NCI-H1417 treated with DMSO at 0.1 percent for 48 hours (cell line): ENCODE measurements around the gene POFUT1.
A peak's percentile ranks its signal among the peaks of the same experiment; 100 is the strongest.
"Not testable (repeated sequence)": the region's sequence is repeated elsewhere in the genome, so short reads cannot be mapped to it uniquely, and the experiment has no call there.

Experiments used
- DNase-seq: peaks from one replicate; lab custom pipeline; 2025; lab: John Stamatoyannopoulos, UW

POFUT1 gene

GRCh38 chr20:32207626-32208498 lies at the start of gene POFUT1, which contains the start of gene PLAGL2:
TSS of gene POFUT1 (plus strand) at chr20:32207880. CDS start at chr20:32207942, 62 bp downstream.
TSS of gene PLAGL2 (minus strand) at chr20:32207743. CDS start at chr20:32202178, 5,565 bp downstream.
- peak; percentile 42 for DNase-seq

- DNase-seq, result no peak
Observed at GRCh38 chr20:32158351-32158750, 49.3 kb upstream of the POFUT1 start.

GRCh38 chr20:32158943-32159660 lies 48.6 kb upstream of the POFUT1 start:
- DNase-seq, result no peak

DNA sequence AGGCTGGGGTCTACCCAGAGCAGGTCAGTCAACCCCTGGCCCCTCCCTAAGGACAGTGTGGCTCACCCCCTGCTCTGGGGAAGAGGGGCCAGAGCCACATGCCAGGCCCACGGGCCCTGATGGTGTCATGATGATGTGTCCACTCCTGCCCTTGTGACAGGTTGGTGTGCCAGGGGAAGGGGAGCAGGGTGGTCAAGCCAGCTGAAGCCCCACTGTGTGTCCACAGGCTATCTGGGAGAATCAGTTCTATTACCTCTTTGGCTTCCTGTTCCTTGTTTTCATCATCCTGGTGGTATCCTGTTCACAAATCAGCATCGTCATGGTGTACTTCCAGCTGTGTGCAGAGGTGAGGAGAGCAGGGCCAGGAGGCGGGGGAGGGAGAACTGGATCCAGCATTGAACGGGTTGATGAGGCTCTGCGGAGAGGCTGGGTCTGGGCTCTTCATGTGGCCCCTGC lies 47.9 kb upstream of the POFUT1 start:
- DNase-seq, result no peak

DNA sequence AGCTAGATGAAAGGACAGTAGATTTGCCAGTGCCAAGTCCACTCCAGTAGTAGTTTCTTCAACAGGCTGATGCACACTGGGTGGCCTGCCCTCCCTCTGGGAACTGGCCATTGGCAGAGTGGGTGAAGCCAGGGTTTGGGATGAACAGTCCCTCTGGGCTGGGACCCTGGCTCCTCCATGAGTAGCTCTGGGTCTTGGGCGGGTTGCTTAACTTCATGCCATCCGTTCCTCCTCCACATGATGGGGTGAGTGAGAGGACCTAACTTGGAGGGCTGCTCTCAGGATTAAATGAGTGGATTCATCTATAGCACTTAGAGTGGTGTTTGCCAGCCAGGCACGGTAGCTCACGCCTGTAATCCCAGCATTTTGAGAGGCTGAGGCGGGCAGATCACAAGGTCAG lies 47.3 kb upstream of the POFUT1 start:
- no peak for DNase-seq

DNA sequence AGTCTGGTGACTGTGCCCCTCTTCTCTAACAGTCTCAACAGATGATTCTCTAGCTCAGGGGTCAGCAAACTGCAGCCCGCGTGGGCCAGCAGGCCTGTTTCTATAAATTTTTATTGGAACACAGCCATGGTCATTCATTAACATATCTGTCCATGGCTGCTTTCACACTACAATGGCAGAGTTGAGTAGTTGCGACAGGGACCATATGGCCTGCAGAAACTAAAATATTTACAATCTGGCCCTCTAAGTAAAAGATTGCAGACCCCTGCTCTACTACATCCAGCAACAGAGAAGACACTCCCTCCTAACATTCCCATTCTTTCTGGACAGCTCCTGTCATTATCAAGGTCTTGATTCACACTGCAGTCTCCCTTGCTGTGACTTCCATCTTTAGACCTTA lies 45.3 kb upstream of the POFUT1 start:
- DNase-seq, result no peak

DNA sequence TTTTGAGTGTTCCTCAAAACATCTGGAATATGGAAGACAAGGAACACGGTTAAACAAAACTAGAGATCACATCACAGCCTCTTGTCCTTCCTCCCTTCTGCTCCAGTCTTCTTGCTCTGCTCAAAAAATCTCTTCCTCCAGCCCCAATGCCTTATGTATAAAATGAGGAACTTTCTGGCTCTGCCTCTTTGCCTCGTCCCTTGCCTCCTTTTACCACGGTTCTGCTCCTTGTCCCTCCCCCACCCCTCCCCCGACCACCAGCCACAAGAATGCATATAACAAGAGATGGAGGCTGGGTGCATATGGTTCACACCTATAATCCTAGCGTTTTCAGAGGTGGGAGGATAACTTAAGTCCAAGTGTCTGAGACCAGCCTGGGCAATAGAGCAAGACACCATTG lies 43.7 kb upstream of the POFUT1 start:
- no peak for DNase-seq

- no peak for DNase-seq
Observed at GRCh38 chr20:32164984-32165735, 42.5 kb upstream of the POFUT1 start.

DNA sequence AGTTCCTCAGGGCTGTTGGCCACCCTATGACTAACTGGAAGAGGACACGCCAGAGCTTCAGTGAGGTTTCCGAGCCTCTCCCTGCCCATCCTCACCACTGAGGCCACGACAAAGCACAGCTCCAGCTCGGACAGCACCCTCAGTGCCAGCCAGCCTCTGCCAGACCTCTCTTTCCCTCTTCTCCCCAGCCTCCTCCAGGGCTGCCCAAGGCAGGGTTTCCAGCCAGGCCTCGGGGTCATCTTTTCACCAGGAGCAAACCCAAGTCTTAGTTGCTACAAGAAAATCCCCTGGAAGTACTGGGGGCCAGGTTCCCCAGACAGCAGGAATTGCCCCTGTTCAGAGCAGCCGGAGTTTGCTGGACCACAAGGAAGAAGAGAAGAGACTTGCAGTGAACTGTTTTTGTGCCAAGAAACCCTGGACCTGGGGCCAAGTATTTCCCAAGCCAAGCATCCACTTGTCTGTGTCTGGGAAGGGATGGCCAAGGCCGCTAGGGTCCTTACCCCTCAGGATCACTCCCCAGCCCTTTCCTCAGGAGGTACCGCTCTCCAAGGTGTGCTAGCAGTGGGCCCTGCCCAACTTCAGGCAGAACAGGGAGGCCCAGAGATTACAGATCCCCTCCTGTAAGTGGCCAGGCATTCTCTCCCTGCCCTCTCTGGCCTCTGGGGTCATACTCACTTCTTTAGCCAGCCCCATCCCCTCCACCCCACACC lies 41.7 kb upstream of the POFUT1 start:
- DNase-seq, result no peak

DNA sequence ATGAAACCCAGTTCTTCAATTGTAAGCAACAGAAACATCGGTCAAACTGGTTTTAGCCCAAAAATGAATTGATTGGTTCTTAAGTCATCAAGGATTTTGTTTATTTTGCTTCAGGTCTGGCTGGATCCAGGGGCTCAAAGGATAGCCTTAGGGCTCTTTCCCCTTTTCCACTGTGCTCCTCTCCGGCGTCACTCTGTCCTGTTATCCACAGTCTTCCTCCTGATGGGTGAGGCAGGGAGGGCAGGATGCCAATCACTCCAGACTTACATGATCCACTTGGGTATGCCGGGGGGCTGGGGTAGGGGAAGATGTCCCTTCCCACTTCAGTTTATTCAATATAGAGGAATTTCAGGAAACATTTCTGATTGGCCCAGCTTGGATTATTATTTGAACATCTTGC lies 40.1 kb upstream of the POFUT1 start:
- DNase-seq, result no peak

- DNase-seq, result no peak
Observed at GRCh38 chr20:32168184-32168910, 39.3 kb upstream of the POFUT1 start.

DNA sequence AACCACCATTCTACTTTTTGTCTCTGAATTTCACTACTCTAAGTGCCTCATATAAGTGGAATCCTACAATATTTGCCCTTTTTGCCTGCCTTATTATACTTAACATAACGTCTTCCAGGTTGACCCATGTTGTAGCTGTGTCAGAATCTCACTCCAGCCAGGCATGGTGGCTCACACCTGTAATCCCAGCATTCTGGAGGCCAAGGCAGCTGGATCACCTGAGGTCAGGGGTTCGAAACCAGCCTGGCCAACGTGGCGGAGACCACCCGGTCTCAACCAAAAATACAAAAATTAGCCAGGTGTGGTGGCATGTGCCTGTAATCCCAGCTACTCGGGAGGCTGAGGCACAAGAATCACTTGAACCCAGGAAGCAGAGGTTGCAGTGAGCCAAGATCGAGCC lies 30.0 kb upstream of the POFUT1 start:
- DNase-seq, result not testable (repeated sequence)

DNA sequence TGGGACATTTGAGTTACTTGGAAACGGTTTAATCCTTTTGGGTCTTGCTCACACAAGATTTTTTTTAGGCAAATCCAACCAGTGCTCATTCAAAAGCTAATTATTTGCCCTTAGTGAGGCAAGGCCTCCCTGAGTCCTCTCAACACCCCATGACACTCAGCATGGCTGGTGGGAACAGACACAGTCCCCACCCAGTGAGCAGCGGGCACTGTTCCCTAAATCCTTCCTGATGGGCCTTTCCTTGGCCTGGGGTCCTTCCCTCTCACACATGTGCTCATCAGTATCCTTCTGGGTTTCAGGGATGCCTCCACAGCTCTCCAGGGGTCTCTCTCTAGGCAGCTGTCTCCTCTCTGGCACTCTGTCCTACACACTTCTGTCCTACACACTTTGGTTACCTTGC lies 28.2 kb upstream of the POFUT1 start:
- DNase-seq, result no peak

GRCh38 chr20:32179934-32180333 lies 27.7 kb upstream of the POFUT1 start:
- DNase-seq, result no peak

DNA sequence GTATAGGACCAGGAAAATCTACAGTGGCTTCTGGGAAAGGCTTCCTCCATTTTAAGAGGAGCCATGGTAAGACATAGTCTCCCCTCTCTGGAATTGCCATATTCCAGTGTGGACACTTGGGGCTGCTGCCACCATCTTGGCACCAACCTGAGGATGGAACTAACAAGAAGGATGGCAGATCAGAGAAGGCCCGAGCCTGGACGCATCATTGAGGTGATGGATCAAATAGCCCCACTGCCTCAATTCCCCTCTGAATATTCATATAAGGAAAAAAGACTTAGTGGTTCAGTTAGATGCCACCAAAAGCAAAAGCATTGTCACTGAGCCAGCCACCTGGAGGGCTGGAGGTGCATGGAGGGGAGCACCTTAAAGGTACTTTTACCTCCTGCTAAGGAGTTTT lies 26.1 kb upstream of the POFUT1 start:
- DNase-seq, result no peak

DNA sequence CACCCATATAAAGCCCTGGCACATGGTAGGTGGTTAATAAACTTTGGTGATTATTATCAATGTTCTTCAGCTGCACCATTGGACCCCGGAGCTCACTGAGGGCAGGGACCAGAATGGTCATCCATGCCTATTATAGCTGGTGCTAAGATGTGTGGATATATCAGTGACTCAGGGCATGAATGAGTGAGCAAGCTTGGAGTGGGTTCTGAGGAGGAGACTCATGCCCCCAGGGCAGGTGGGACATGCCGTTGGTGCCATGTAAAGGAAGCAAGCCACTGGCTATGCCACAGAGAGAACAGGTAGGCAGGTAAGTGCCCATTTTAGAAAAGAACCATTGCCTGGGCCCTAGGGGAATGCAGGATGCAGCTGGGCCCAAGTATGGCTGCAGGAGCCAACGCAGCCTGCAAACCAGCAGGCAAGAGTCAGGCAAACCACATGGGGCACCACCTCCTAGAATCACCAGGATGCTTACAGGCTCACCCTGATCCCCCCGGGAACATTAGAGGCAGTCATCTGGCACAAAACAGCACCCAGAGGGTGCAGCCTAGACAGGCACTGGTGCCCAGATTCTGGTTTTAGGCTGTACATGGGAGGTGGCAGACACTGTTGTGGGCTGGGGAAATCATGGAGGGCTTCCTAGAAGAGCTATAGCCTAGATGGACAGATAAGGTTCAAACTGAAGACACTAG lies 23.6 kb upstream of the POFUT1 start:
- DNase-seq, result no peak

DNA sequence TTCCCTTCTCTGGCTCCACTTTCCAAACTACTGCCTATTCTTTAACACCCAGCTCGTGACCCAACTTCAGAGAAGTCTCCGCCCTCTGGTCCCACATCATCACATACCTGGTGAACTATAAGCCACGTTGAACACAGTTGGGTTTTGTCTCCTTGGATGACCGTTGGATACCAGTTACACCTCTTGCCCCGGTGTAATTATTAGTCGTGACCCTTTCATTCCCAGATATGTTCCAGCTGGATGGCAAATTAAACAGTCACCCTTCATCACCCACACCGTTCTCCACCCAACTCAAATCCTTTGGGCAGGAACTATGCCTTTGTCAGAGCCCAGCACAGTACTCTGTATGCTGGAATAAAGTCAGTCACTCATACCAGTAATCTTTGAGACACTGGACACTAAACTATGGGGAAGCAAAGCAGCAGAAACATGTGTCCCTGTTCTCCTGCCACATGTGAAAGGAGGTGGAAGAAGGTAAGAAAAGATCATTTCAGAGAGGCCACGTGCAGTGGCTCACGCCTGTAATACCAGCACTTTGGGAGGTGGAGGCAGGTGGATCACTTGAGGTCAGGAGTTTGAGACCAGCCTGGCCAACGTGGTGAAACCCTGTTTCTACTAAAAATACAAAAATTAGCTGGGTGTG lies 22.6 kb upstream of the POFUT1 start:
- DNase-seq, result no peak

DNA sequence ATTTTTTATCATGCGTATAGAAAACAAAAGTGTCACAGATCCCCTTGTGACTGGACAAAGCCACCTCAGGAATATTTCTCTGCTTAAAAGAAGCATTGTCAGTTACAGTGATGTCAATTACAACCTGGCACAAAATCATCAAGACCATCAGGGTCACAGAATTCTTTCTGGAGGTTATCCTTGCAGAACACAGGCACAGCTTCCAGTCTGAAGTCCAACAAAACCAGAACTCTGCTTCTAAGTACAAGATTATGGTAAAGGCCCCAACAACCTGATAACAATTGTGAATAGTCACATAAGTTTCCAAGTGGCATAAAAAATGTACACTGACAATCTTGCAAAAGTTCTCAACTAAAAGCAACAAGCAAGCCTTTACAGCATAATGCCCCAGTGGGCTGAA lies 21.2 kb upstream of the POFUT1 start:
- DNase-seq, result no peak

DNA sequence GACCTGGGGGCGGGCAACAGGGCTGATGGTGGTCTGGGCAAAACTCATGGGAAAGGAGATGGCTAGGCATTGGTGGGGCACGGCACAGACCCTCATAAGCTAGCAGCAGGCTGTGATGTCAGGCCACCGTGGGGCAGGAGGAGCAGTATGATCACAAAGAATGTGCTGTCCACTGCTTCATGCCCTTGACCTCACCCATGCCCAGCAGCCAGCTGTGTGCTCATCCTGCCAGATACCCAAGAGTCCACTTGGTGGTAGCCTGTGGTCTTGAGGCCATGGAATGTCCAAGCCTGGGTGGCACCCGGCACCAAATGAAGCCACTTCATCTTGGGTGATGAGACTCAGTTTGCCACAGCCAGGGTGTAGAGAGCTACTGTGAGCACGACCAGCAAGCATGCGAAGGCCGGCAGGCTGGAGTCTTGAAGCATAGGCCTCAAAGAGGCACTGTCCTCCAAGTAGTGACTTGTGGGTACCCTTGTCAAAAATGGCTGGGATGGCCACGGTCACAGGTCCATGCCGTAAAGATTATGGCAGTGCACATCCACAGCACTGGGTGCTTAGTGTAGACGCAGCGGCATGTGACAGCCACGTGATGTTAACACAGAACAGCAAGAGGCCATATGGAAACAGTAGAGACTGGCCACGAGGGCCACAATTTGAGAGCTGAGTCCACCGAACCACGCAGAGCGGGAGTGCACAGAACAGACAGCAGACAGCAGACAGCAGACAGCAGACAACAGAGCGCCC lies 19.1 kb upstream of the POFUT1 start:
- DNase-seq, result no peak

- DNase-seq, result no peak
Observed at GRCh38 chr20:32189123-32189410, 18.6 kb upstream of the POFUT1 start.
